NCI-H82 treated with DMSO at 0.1 percent for 48 hours (cell line): Measurements from ENCODE around the gene DEPP1.
A peak's percentile ranks its signal among the peaks of the same experiment; 100 is the strongest.

ENCODE experiments used
- DNase-seq: peaks from one replicate; lab custom pipeline; 2025; ENCODE audit not compliant: unreplicated experiment; lab: John Stamatoyannopoulos, UW

Gene DEPP1

GRCh38 chr10:44934416-44935200, 44.0 kb downstream of the DEPP1 start:
- no peak for DNase-seq

DNA sequence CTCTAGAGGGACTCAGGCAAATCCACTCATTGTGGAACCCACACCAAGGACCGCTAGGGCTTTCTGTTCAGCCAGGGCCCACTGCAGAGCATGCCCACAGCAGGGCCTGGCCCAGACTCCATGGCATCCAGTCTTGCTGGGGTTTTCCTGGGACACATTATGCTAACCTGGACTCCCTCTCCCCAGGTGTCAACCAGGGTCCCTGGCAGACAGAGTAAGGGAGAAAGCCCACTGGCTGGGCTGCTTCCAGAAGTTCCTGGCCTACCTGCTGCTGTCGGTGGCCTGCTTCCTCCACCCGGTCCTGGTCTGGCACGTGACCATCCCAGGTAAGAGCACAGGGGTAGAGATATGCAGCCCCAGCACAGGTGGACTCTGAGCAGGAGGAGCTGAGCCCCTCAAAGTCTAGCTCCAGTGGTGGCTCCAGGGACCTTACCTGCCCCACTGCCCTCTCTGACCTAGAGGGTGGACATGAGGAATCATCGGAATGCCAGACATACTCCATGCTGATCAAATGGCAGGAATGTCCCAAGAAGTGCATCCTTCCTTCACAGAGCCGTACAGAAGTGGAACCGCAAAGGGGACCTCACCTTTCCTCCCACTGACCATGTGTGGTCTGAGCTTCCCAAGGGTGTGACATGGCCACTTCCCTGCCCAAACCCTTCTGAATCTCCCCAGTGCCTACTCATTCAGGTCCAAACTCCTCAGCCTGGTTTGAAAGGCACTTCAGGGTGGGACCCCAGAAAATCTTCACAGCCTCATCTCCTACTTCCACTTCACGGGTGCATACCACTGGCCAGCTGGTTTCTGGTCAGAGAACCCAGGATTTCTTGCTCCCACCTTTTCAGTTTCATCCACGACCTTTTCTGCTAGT, 44.9 kb downstream of the DEPP1 start:
- no peak for DNase-seq

GRCh38 chr10:44932517-44933450, 45.8 kb downstream of the DEPP1 start:
- DNase-seq, result peak; percentile 4

GRCh38 chr10:44931621-44932516, 46.7 kb downstream of the DEPP1 start:
- DNase-seq, result no peak

- no peak for DNase-seq
Observed at GRCh38 chr10:44930904-44931620, 47.5 kb downstream of the DEPP1 start.

DNA sequence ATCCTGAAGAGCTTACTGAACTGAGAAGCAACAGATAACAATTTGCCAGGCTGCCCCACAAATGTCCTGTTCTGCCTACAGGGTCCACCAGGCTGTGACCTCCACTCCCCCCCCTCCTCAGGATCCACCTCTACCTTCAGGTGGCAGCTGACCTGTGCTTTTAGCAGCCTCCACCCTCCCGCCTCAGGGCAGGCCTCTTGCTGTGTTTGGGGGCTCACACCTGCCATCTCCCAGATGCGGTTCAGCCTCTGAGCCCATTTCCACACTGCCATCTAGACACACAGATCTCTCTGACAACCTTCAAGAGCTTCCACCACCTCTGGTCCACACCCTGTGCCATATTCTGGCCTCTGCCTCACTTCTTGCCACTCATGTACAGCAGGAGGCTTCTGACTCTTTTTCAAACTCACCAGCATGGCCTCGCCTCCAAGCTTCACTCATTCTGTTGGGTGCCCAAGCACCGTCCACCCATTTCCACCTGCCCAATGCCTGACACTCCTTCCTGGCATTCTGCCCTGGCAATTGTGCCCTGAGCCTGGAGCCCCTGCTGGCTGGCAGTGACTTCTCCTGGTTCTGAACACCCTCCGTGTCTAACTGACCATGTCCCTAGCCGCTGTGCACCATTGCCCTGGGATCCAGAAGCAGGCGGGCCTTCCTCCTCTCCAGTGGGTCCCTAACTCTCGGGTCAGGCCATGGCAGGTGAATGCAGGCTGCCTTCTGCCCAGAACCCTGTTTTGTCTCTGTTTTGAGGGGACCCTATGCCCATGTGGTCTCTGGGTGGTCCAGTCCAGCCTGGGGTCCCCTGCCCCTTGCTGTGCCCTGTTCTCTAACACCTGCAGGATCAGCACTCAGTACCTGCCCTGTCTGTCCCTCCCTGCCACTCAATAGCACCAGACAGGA, 49.0 kb downstream of the DEPP1 start:
- DNase-seq, result no peak

DNA sequence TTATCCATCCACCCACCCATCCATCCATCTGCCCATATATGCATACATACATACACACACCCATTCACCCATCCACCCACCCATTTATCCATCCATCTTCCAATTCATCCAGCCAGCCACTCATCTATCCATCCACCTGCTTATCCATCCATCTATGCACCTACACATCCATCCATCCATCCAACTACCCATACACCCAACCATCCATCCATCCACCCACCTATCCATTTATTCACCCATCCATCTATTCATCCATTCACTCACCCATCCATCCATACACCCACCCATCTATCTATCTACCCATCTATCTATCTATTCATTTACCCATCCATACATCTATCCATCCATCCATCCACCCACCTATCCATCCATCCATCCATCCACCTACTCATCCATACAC, 50.1 kb downstream of the DEPP1 start:
- no peak for DNase-seq

DNA sequence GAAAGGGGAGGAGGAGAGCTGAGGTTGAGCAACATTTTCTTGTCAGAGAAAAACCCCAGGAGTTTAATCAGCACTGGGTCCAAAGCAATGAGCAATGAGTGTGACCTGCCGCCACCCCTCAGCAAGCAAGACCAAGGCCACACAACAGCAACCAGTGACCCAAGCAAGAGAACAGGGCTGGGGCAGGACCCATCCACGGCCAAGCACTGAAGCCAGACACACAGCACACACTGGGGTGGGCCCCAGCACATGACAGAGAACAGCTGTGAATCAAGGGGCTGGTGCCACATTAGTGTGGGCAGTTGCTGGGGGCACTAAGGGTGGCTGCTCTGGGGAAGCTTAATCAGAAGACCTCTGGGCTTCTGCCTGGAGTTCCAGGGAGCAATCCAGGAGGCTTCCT, 51.3 kb downstream of the DEPP1 start:
- no peak for DNase-seq

DNA sequence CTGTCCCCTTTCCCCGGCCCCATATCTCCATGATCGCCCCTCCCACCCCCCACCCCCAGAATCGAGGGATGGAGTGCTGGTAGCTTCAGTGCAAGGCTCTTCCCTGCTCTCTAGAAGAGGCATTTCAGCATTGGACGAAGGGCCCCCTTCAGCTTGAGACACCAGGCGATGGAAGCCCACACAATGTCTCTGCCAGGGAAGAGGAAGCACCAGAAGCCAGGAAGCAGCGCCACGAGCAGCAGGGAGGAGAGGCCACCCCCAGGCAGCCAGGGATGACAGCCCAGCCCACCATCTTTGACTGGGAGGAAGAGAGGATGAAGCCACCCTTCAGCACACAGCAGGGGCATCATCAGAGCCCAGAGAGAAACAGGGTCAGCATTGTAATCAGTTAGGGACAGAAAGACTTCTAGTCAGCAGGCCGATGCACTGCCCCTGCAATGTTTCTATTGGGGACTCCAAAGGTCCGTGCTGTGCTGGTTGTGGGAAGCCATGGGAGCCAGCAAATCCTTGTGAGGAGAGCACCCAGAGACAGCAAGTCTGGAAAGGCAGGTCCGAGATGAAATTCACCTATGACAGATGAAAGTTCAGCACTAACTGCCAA, 51.8 kb downstream of the DEPP1 start:
- no peak for DNase-seq
